Right cardiac atrium (tissue), 5 donors: ENCODE measurements around the gene SUZ12. TPM values are rescaled to one million over a fixed set of nuclear protein-coding genes. Genes with fewer than 3 reads are reported as not detected.
A peak's percentile ranks its signal among the peaks of the same experiment; 100 is the strongest.
"Not testable (repeated sequence)": the region's sequence is repeated elsewhere in the genome, so short reads cannot be mapped to it uniquely, and the experiment has no call there.

ENCODE experiments used
- ATAC-seq, 2 donors: fragments of 200-7000 bp; cut with Tn5 transposase; one replicate each; pipeline versions ENCODE4 v1.8.0 to v1.9.1; 2020; ENCODE audit warnings: moderate library complexity in 2 of 2, mild to moderate bottlenecking in 1 of 2
- DNase-seq, 3 donors: peaks; one replicate each; pipeline ENCODE4 v3.0.0-alpha.2; 2020
- H3K27ac ChIP-seq: one replicate; pipeline ENCODE4 v1.5.1; 2013; ENCODE audit warnings: mild to moderate bottlenecking, low read length, control low read depth, moderate library complexity
- H3K27me3 ChIP-seq: one replicate; pipeline ENCODE4 v1.6.1; 2013; ENCODE audit not compliant: control insufficient read depth, insufficient read depth
- H3K4me1 ChIP-seq: one replicate; pipeline ENCODE4 v1.6.1; 2013; ENCODE audit warnings: low read length; ENCODE audit not compliant: control insufficient read depth, insufficient read depth
- H3K4me3 ChIP-seq: one replicate; pipeline ENCODE4 v1.5.1; 2013; ENCODE audit warnings: low read length, control low read depth
- H3K9me3 ChIP-seq: one replicate; pipeline ENCODE4 v1.6.1; 2013; ENCODE audit warnings: low read length; ENCODE audit not compliant: control insufficient read depth
- WGBS: extraction: QIAGEN DNeasy Blood & Tissue Kit; methylation state at CpG from one replicate; pipeline ENCODE4 v1.1.7; 2013; 5-methylcytosine and 5-hydroxymethylcytosine counted together
- intact Hi-C, 4 donors: fragments of 100-400 bp; cut with DNase I; formaldehyde crosslinking; loops; one replicate each; pipeline versions ENCODE4 v1.11.0 to v1.14.0; 2022 to 2023
- polyA plus RNA-seq: library from polyadenylated mRNA; stranded (reverse); fragments of 200-250 nt; gene quantifications from one replicate; pipeline ENCODE4 v1.2.3, GENCODE V29; 2013
- total RNA-seq, 4 donors: library from RNA; stranded (reverse); fragmentation: NEBNext Ultra II Directional; extraction: Animal tissue kit (Norgen Biotek cat#: 25700); gene quantifications; one replicate each; pipeline ENCODE4 v1.2.1, GENCODE V29; 2021
- donor health status: healthy with polysubstance abuse.
- donor health status: DM: no; HTN: yes; CAD: no.
- donor health status: DM: no; HTN: no; CAD: no.
- donor health status: DM: no; HTN: yes; CAD: no; lungs with severe emphysema.
- donor health status: DM: yes; HTN: yes; CAD: no.

Gene SUZ12
- total and polyA plus RNA-seq, 5 donors = 6.6 to 17.3 (median 15.6) TPM

DNA sequence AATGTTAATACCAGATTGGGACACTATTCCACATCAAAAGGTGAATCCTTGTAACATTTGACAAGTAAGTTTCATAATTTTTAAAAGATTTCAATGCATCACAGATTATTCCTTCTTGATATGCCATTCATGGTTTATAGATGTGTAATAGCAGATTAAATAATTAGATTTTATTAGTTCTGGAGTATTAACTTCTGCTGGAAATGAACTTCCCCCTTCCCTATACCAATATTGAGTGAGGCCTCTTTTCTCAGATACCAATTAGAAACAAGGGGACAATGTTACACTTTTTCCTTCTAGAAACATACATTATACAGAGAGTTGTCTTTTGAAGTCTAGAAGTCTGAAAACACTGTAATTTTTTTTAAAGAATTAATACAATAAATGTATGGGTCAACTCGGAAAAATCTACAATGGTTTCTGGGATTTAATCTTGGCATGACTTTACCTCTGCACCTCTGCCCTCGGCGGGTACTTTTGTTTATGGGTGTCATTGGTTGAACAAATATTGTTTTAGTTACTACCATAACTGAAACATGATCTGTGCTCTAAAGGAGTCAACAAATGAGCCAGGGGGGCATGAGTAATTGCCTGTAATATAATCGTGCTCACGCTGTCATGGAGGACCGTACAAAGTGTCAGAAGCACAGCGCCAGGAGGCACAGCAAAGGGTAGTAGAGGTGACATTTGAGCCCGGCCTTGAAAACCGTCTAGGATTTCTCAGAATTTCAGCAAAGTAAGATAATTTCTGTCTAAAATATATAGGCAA lies 78.6 kb downstream of the SUZ12 start:
- Histone ChIP-seq H3K4me1 (peaks cover 2% of the 10 kb centered on the region), H3K4me3 (no peak overlapping the region), H3K9me3 (no peaks in the 10 kb centered on the region), H3K27ac (no peak overlapping the region), H3K27me3 (no peaks in the 10 kb centered on the region)
- intact Hi-C loops = no loop called here
- no peak for DNase-seq
- 94% methylated on average over 9 of the region's 9 CpGs for WGBS
- ATAC-seq = no peak

GRCh38 chr17:32016231-32016630 lies 79.4 kb downstream of the SUZ12 start:
- intact Hi-C loops = no loop called here
- 80% methylated on average over 7 of the region's 7 CpGs for WGBS
- Histone ChIP-seq H3K27me3 (no peaks in the 10 kb centered on the region), H3K27ac (no peak overlapping the region), H3K4me1 (peaks cover 3% of the 10 kb centered on the region), H3K4me3 (no peak overlapping the region), H3K9me3 (no peaks in the 10 kb centered on the region)
- no peak for ATAC-seq
- DNase-seq = no peak

DNA sequence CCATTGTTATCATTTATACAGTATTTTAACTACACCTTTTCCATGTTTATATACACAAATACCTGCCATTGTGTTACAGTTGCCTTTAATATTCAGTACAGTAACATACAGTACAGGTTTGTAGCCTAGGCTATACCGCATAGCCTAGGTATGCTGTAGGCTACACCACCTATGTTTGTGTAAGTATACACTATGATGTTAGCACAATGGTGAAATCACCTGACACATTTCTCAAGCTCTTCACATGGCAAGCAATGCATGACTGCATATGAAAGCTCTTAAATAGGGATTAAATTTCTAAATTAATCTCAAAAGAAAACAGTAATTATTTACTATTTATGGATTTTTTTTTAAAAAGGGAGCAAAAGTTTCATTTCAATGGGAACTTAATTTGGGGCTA lies 82.4 kb downstream of the SUZ12 start:
- 97% methylated on average over 1 of the region's 1 CpG for WGBS
- intact Hi-C loops = no loop called here

GRCh38 chr17:32020943-32021614 lies 84.3 kb downstream of the SUZ12 start:
- Histone ChIP-seq H3K27ac (no peak overlapping the region), H3K9me3 (no peaks in the 10 kb centered on the region), H3K4me1 (peaks cover 1% of the 10 kb centered on the region), H3K4me3 (no peak overlapping the region), H3K27me3 (no peaks in the 10 kb centered on the region)
- ATAC-seq = peak in 1 of 2 donors; percentile 38
- intact Hi-C loops = no loop called here
- 83% methylated on average over 16 of the region's 16 CpGs for WGBS
- DNase-seq = peak in 2 of 3 donors; percentile 54 to 57

More for the DNA sequence above, 82.4 kb downstream of the SUZ12 start:
- no peaks in the 10 kb centered on the region for H3K27me3 ChIP-seq
- no peak overlapping the region for H3K27ac ChIP-seq
- ATAC-seq = no peak
- H3K4me1 ChIP-seq = peaks cover 1% of the 10 kb centered on the region
- DNase-seq = no peak
- no peak overlapping the region for H3K4me3 ChIP-seq
- no peaks in the 10 kb centered on the region for H3K9me3 ChIP-seq

- H3K4me3 ChIP-seq = no peak overlapping the region
- no peaks in the 10 kb centered on the region for H3K27me3 ChIP-seq
- H3K27ac ChIP-seq = no peak overlapping the region
- intact Hi-C loops = no loop called here
- WGBS = 93% methylated on average over 7 of the region's 7 CpGs
- DNase-seq = no peak
- ATAC-seq = no peak
- no peaks in the 10 kb centered on the region for H3K9me3 ChIP-seq
- peaks cover 1% of the 10 kb centered on the region for H3K4me1 ChIP-seq
Observed at GRCh38 chr17:32021615-32021955, 84.8 kb downstream of the SUZ12 start.

DNA sequence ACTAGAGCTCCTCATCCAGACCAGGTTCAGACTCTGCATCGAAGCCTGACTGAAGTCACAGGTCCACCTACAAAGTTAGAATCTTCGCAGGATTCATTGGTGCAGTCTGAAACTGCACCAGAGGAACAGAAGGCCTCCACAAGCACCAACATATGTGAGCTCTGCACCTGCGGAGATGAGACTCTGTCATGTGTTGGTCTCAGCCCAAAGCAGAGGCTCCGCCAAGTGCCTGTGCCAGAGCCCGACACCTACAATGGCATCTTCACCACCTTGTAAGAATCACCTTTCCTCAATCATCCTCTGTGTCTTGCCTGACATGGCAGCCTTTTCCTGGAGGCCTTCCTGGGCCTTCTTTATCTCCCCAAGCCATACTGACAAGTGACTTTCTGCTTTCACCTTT lies 85.7 kb downstream of the SUZ12 start:
- H3K4me1 ChIP-seq, H3K9me3 ChIP-seq, ATAC-seq, H3K27me3 ChIP-seq, H3K4me3 ChIP-seq, H3K27ac ChIP-seq, DNase-seq, intact Hi-C loops: not testable (repeated sequence)
- WGBS = 98% methylated on average over 5 of the region's 5 CpGs

GRCh38 chr17:32027271-32027670 lies 90.5 kb downstream of the SUZ12 start:
- 96% methylated on average over 4 of the region's 4 CpGs for WGBS
- H3K4me1 ChIP-seq, H3K27me3 ChIP-seq, H3K9me3 ChIP-seq, DNase-seq, H3K27ac ChIP-seq, intact Hi-C loops, H3K4me3 ChIP-seq, ATAC-seq: not testable (repeated sequence)

DNA sequence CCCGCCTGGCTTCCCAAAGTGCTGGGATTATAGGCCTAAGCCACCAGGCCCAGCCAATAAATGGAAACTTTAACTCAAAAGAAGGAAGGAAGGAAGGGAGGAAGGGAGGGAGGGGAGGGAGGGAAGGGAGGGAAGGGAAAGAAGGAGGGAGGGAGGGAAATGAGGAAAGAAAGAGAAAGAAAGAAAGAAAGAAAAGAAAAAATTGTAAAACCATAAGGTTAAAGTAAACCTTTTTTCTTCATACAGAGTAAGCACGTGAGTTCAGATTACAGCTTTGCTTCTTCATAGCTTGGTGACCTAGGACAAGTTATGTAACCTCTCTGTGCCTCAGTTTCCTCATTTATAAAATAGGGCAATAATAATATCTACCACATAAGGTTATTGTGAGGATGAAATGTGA lies 96.4 kb downstream of the SUZ12 start:
- 97% methylated on average over 2 of the region's 2 CpGs for WGBS
- no peak for ATAC-seq
- no peak for DNase-seq
- Histone ChIP-seq H3K4me1 (no peaks in the 10 kb centered on the region), H3K27me3 (no peaks in the 10 kb centered on the region), H3K4me3 (no peak overlapping the region), H3K27ac (no peak overlapping the region), H3K9me3 (no peaks in the 10 kb centered on the region)
- intact Hi-C loops = no loop called here

DNA sequence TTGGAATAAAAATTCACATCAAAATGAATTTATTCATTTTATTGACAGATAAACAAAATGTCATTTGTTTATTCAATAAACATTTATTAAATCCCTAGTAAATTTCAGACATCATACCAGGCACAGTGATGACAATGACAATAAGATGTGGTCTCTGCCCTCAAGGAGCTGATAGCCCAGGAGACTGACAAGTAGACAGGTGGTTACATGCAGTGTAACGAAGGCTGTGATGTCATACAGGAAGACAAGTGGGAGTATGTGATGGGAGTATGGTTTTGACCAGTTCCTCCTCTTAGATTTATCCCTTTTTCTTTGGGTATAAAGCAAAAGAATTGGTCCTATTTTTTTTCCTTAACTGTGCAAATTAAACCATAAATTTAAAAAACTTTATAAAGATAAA lies 97.0 kb downstream of the SUZ12 start:
- H3K27me3 ChIP-seq, ATAC-seq, H3K9me3 ChIP-seq, H3K4me3 ChIP-seq, DNase-seq, intact Hi-C loops, H3K4me1 ChIP-seq, H3K27ac ChIP-seq: not testable (repeated sequence)
- 72% methylated on average over 1 of the region's 1 CpG for WGBS

GRCh38 chr17:32040246-32040645 lies 103.4 kb downstream of the SUZ12 start:
- H3K4me3 ChIP-seq, DNase-seq, ATAC-seq, intact Hi-C loops, H3K4me1 ChIP-seq, H3K9me3 ChIP-seq, H3K27me3 ChIP-seq, H3K27ac ChIP-seq: not testable (repeated sequence)
- 94% methylated on average over 17 of the region's 17 CpGs for WGBS

DNA sequence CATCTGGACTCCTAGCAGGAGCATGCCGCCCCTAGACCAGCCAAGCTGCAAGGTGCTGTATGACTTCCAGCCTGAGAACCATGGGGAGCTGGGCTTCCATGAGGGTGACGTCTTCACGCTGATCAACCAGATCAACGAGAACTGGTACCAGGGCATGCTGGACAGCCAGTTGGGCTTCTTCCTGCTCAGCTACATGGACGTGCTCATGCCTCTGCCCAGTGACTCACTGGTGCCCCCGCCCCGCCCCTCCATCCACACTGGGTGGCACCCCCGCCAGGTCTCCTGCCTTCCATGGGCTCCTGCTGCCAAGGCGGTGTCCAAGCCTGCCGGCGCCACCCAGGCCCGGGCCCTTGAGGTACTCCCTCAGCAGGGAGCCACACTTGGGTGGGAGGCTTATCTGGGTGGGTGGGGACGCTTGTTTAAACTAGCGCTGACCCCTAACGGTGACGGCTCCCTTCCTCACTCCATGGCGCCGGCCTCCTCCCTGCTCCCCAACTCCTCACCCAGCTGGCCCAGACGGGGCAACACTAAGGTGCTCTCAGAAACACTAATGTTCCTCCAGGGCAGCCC lies 104.6 kb downstream of the SUZ12 start:
- ATAC-seq (peak; percentile 11 to 21), DNase-seq (peak in 1 of 3 donors; percentile 39)
- H3K27ac ChIP-seq, H3K4me3 ChIP-seq, H3K27me3 ChIP-seq, intact Hi-C loops, H3K9me3 ChIP-seq, H3K4me1 ChIP-seq: not testable (repeated sequence)
- WGBS = 94% methylated on average over 19 of the region's 19 CpGs
